Measurements from ENCODE around the gene ZNF512B.

The ZNF512B gene

GRCh38 chr20:63945921-63946920, 23.5 kb downstream of the ZNF512B start:
- DNase-seq = no peak

- no peak for DNase-seq
Measured at GRCh38 chr20:63945031-63945658, 24.6 kb downstream of the ZNF512B start.

GRCh38 chr20:63944078-63944941, 25.4 kb downstream of the ZNF512B start:
- DNase-seq = no peak

GRCh38 chr20:63943808-63944077, 26.0 kb downstream of the ZNF512B start:
- DNase-seq = no peak

GRCh38 chr20:63942969-63943807, 26.5 kb downstream of the ZNF512B start:
- no peak for DNase-seq

GRCh38 chr20:63942250-63942951, 27.3 kb downstream of the ZNF512B start:
- no peak for DNase-seq

- DNase-seq = peak; percentile 43
Measured at GRCh38 chr20:63941282-63942081, 28.2 kb downstream of the ZNF512B start.

GRCh38 chr20:63940472-63941266, 29.1 kb downstream of the ZNF512B start:
- no peak for DNase-seq

GRCh38 chr20:63940071-63940471, 29.7 kb downstream of the ZNF512B start:
- no peak for DNase-seq

- no peak for DNase-seq
Measured at GRCh38 chr20:63939061-63939935, 30.4 kb downstream of the ZNF512B start.

GRCh38 chr20:63937596-63937995, 32.1 kb downstream of the ZNF512B start:
- no peak for DNase-seq

GRCh38 chr20:63935447-63935846, 34.3 kb downstream of the ZNF512B start:
- DNase-seq = no peak

GRCh38 chr20:63934271-63935068, 35.3 kb downstream of the ZNF512B start:
- no peak for DNase-seq

- no peak for DNase-seq
Measured at GRCh38 chr20:63933646-63934045, 36.1 kb downstream of the ZNF512B start.

GRCh38 chr20:63932606-63933160, 37.0 kb downstream of the ZNF512B start:
- no peak for DNase-seq

- DNase-seq = no peak
Measured at GRCh38 chr20:63931735-63932134, 38.0 kb downstream of the ZNF512B start.

GRCh38 chr20:63930971-63931553, 38.7 kb downstream of the ZNF512B start:
- DNase-seq = no peak

Data from activated CD4-positive, alpha-beta T cell treated with anti-CD3 and anti-CD28 coated beads, Interleukin-2, amount 50 U/mL, for 4 hours (primary cell).